PC-3 (cell line): ENCODE results near the gene MROH9. TPM values are rescaled to one million over a fixed set of nuclear protein-coding genes. Genes with fewer than 3 reads are reported as not detected.

Experiments used
- ATAC-seq: fragments of 200-7000 bp; cut with Tn5 transposase; 2 replicates; pipeline ENCODE4 v1.9.1; 2020; ENCODE audit warnings: mild to moderate bottlenecking, moderate library complexity
- BruUV-seq: library from RNA; stranded (reverse); fragments of 400-500 nt; replicated peaks from 2 replicates; lab custom pipeline; 2021; lab: Mats Ljungman, UMichigan
- CTCF ChIA-PET: fragments of 300-600 bp; sonication (Branson Sonifier 250); formaldehyde crosslinking; loops from one replicate; lab custom pipeline; 2022; ENCODE audit warnings: antibody characterized with exemption; lab: Charles Lee
- POLR2A ChIA-PET: fragments of 300-600 bp; sonication (Branson Sonifier 250); formaldehyde crosslinking; loops from one replicate; lab custom pipeline; 2022; ENCODE audit warnings: antibody characterized with exemption; ENCODE audit not compliant: unreplicated experiment; lab: Charles Lee
- DNase-seq: peaks from one replicate; pipeline ENCODE4 v3.0.0-alpha.2; 2015
- H2AFZ ChIP-seq: fragments of 300-600 bp; sonication (generic); 2 replicates; pipeline ENCODE4 v1.6.0; 2016; ENCODE audit warnings: antibody characterized with exemption, low read length
- H3F3A ChIP-seq: fragments of 300-600 bp; sonication (generic); one replicate; pipeline ENCODE4 v1.6.0; 2017; ENCODE audit warnings: antibody characterized with exemption, low read length, control low read depth, mild to moderate bottlenecking; ENCODE audit not compliant: unreplicated experiment
- H3K27ac ChIP-seq: fragments of 300-600 bp; sonication (generic); 2 replicates; pipeline ENCODE4 v1.5.1; 2016; ENCODE audit warnings: mild to moderate bottlenecking, low read length
- H3K27me3 ChIP-seq: fragments of 300-600 bp; sonication (generic); 2 replicates; pipeline ENCODE4 v1.6.1; 2016; ENCODE audit warnings: low read length, mixed read lengths
- H3K36me3 ChIP-seq: fragments of 300-600 bp; sonication (generic); 2 replicates; pipeline ENCODE4 v1.6.1; 2016; ENCODE audit warnings: low read depth, mixed run types, low read length, mixed read lengths
- H3K4me1 ChIP-seq: fragments of 300-600 bp; sonication (generic); 2 replicates; pipeline ENCODE4 v1.5.1; 2016; ENCODE audit warnings: low read length; ENCODE audit not compliant: insufficient read depth
- H3K4me2 ChIP-seq: fragments of 300-600 bp; sonication (generic); 2 replicates; pipeline ENCODE4 v1.6.0; 2016; ENCODE audit warnings: low read length
- H3K4me3 ChIP-seq: fragments of 300-600 bp; sonication (generic); 2 replicates; pipeline ENCODE4 v1.5.1; 2016; ENCODE audit warnings: mild to moderate bottlenecking, low read length, mixed read lengths
- H3K79me2 ChIP-seq: fragments of 300-600 bp; sonication (generic); 2 replicates; pipeline ENCODE4 v1.6.1; 2017; ENCODE audit warnings: low read length, mixed read lengths
- H3K9ac ChIP-seq: fragments of 300-600 bp; sonication (generic); 2 replicates; pipeline ENCODE4 v1.6.0; 2016; ENCODE audit warnings: mild to moderate bottlenecking, low read length
- H3K9me2 ChIP-seq: fragments of 300-600 bp; sonication (generic); replicated peaks from 2 replicates; pipeline ENCODE4 v1.6.1; 2016; ENCODE audit warnings: mixed run types, low read length, mixed read lengths
- H3K9me3 ChIP-seq: fragments of 300-600 bp; sonication (generic); 2 replicates; pipeline ENCODE4 v1.6.1; 2016; ENCODE audit warnings: low read length, mixed read lengths
- H4K20me1 ChIP-seq: fragments of 300-600 bp; sonication (generic); 2 replicates; pipeline ENCODE4 v1.6.1; 2016; ENCODE audit warnings: low read length, mixed read lengths
- EZH2 ChIP-seq: fragments of 300-600 bp; sonication (generic); IDR thresholded peaks from one replicate; pipeline ENCODE4 v1.6.1; 2017; ENCODE audit warnings: antibody characterized with exemption, mild to moderate bottlenecking, low read length; ENCODE audit not compliant: unreplicated experiment
- EZH2phosphoT487 ChIP-seq: fragments of 300-600 bp; sonication (generic); IDR thresholded peaks from 2 replicates; pipeline ENCODE4 v1.6.1; 2018; ENCODE audit warnings: mild to moderate bottlenecking, antibody characterized with exemption, low read length, borderline replicate concordance
- intact Hi-C: fragments of 100-400 bp; cut with micrococcal nuclease; formaldehyde crosslinking; loops from 2 replicates; pipeline ENCODE4 v1.9.0; 2023
- total RNA-seq: library from RNA; depleted of rRNA; stranded (reverse); fragments of >200 nt; gene quantifications from 2 replicates; pipeline ENCODE4 v1.2.3, GENCODE V29; 2014
- TF ChIP-seq, protein P1 (sequence below): fragments of 300-600 bp; sonication (generic); conservative IDR thresholded peaks from 2 replicates; pipeline ENCODE4 v1.5.1; 2017; ENCODE audit warnings: antibody characterized with exemption, low read depth, mild to moderate bottlenecking, low read length

MROH9 gene
- total RNA-seq, 1 experiment from 2014 or later, result not detected

- no peaks in the 10 kb centered on the region for H3F3A ChIP-seq
- TF ChIP-seq EZH2 (no peak), EZH2phosphoT487 (no peak)
- TF ChIP-seq, protein P1, sequence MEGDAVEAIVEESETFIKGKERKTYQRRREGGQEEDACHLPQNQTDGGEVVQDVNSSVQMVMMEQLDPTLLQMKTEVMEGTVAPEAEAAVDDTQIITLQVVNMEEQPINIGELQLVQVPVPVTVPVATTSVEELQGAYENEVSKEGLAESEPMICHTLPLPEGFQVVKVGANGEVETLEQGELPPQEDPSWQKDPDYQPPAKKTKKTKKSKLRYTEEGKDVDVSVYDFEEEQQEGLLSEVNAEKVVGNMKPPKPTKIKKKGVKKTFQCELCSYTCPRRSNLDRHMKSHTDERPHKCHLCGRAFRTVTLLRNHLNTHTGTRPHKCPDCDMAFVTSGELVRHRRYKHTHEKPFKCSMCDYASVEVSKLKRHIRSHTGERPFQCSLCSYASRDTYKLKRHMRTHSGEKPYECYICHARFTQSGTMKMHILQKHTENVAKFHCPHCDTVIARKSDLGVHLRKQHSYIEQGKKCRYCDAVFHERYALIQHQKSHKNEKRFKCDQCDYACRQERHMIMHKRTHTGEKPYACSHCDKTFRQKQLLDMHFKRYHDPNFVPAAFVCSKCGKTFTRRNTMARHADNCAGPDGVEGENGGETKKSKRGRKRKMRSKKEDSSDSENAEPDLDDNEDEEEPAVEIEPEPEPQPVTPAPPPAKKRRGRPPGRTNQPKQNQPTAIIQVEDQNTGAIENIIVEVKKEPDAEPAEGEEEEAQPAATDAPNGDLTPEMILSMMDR, result no peak
- H2AFZ ChIP-seq, result no peak overlapping the region
- H3K36me3 ChIP-seq, result no peaks in the 10 kb centered on the region
- no peak overlapping the region for H3K27ac ChIP-seq
- intact Hi-C loops, result no loop called here
- H3K9ac ChIP-seq, result no peak overlapping the region
- ATAC-seq (no peak), DNase-seq (no peak)
- ChIA-PET POLR2A (no interaction called here), CTCF (no interaction called here)
- H3K4me3 ChIP-seq, result no peak overlapping the region
- peaks cover 42% of the 10 kb centered on the region for H3K27me3 ChIP-seq
- H3K9me2 ChIP-seq, result no peaks in the 10 kb centered on the region
- H3K9me3 ChIP-seq, result no peaks in the 10 kb centered on the region
- H3K4me2 ChIP-seq, result no peak overlapping the region
- no TSS peak for BruUV-seq
- H3K79me2 ChIP-seq, result no peaks in the 10 kb centered on the region
- H4K20me1 ChIP-seq, result no peaks in the 10 kb centered on the region
- no peaks in the 10 kb centered on the region for H3K4me1 ChIP-seq
Observed at GRCh38 chr1:170970256-170970655, 34.9 kb downstream of the MROH9 start.

- H2AFZ ChIP-seq, result no peak overlapping the region
- peaks cover 33% of the 10 kb centered on the region for H3K27me3 ChIP-seq
- no TSS peak for BruUV-seq
- H3K9me2 ChIP-seq, result no peaks in the 10 kb centered on the region
- POLR2A ChIA-PET, result no interaction called here
- no peak overlapping the region for H3K4me2 ChIP-seq
- CTCF ChIA-PET, result no interaction called here
- H3F3A ChIP-seq, result no peaks in the 10 kb centered on the region
- no peak for DNase-seq
- H3K4me1 ChIP-seq, result no peaks in the 10 kb centered on the region
- H3K79me2 ChIP-seq, result no peaks in the 10 kb centered on the region
- no peak overlapping the region for H3K27ac ChIP-seq
- no peaks in the 10 kb centered on the region for H3K9me3 ChIP-seq
- no peak overlapping the region for H3K9ac ChIP-seq
- TF ChIP-seq EZH2phosphoT487 (no peak), EZH2 (no peak)
- TF ChIP-seq, protein P1, result no peak
- intact Hi-C loops, result no loop called here
- ATAC-seq, result no peak
- no peaks in the 10 kb centered on the region for H3K36me3 ChIP-seq
- H3K4me3 ChIP-seq, result no peak overlapping the region
- H4K20me1 ChIP-seq, result no peaks in the 10 kb centered on the region
Observed at GRCh38 chr1:170978371-170978910, 43.1 kb downstream of the MROH9 start.

DNA sequence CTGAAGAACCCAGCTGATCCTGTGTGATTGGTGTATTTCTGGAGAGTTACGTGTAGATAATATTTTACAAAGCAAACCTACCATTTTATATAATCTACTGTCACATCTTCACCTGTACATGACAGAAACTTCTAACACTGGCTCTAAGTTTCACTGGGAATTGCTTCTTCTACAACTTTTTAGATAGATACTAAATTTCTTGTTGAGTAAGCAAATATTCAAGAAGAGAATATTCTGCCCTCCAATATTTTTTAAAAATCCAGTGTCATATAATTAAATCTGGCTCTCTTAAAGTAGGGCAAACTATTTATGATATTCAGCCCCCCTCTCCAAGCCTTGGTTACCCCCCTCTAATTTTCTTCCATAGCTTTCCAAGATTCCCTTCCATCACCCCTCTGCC lies 50.1 kb downstream of the MROH9 start:
- ATAC-seq (no peak), DNase-seq (no peak)
- H3K27ac ChIP-seq, result no peak overlapping the region
- intact Hi-C loops, result no loop called here
- H3K9me3 ChIP-seq, result no peaks in the 10 kb centered on the region
- peaks cover 71% of the 10 kb centered on the region for H3K27me3 ChIP-seq
- no peaks in the 10 kb centered on the region for H3K36me3 ChIP-seq
- H3K9me2 ChIP-seq, result no peaks in the 10 kb centered on the region
- no peaks in the 10 kb centered on the region for H3F3A ChIP-seq
- H3K4me1 ChIP-seq, result no peaks in the 10 kb centered on the region
- no peaks in the 10 kb centered on the region for H4K20me1 ChIP-seq
- no peak overlapping the region for H3K4me3 ChIP-seq
- no peak overlapping the region for H3K9ac ChIP-seq
- no peak for TF ChIP-seq EZH2phosphoT487
- TF ChIP-seq, protein P1, result no peak
- TF ChIP-seq EZH2, result no peak
- no TSS peak for BruUV-seq
- ChIA-PET CTCF (no interaction called here), POLR2A (interaction anchor here (0.6 kb wide), 1 partner anchor 30 kb away, joined by 3 read pairs; no protein-coding TSS in a partner anchor)
- H3K4me2 ChIP-seq, result no peak overlapping the region
- H3K79me2 ChIP-seq, result no peaks in the 10 kb centered on the region
- H2AFZ ChIP-seq, result no peak overlapping the region
